ENCODE results near the gene PAK4. TPM values are rescaled to one million over a fixed set of nuclear protein-coding genes. Genes with fewer than 3 reads are reported as not detected.
"Not testable (repeated sequence)": the region's sequence is repeated elsewhere in the genome, so short reads cannot be mapped to it uniquely, and the experiment has no call there.

Gene PAK4
- total RNA-seq, 1 donor, result 9.0 TPM

- no peak for DNase-seq (ENCODE audit: low read depth)
- H3K4me3 ChIP-seq (ENCODE audit: low read depth, low read length), result no peak overlapping the region
- no peak for TF ChIP-seq CTCF (IDR thresholded peaks at IDR 0.05; ENCODE audit: insufficient read depth, low read length)
Observed at GRCh38 chr19:39207293-39207836, 81.8 kb downstream of the PAK4 start.

- no peak for TF ChIP-seq CTCF (IDR thresholded peaks at IDR 0.05; ENCODE audit: insufficient read depth, low read length)
- H3K4me3 ChIP-seq (ENCODE audit: low read depth, low read length), result no peak overlapping the region
- DNase-seq (ENCODE audit: low read depth), result no peak
Observed at GRCh38 chr19:39208175-39208795, 82.7 kb downstream of the PAK4 start.

DNA sequence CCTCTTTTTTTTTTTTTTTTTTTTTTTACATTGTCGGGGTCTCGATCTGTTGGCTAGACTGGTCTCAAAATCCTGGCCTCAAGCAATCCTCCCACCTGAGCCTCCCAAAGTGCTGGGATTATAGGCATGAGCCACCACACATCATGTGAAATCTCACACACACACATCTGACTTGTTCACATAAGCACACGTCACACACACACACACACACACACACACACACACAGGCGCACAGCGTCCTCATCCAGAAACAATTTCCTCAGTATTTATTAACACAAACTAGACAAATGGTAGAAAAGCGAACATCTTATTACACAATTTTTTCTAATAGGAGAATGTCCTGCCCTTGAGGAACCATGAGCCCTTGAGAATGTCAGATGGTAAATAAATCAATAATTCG lies 83.6 kb downstream of the PAK4 start:
- TF ChIP-seq CTCF (IDR thresholded peaks at IDR 0.05; ENCODE audit: insufficient read depth, low read length), result no peak
- no peak overlapping the region for H3K4me3 ChIP-seq (ENCODE audit: low read depth, low read length)
- DNase-seq (ENCODE audit: low read depth), result no peak

DNA sequence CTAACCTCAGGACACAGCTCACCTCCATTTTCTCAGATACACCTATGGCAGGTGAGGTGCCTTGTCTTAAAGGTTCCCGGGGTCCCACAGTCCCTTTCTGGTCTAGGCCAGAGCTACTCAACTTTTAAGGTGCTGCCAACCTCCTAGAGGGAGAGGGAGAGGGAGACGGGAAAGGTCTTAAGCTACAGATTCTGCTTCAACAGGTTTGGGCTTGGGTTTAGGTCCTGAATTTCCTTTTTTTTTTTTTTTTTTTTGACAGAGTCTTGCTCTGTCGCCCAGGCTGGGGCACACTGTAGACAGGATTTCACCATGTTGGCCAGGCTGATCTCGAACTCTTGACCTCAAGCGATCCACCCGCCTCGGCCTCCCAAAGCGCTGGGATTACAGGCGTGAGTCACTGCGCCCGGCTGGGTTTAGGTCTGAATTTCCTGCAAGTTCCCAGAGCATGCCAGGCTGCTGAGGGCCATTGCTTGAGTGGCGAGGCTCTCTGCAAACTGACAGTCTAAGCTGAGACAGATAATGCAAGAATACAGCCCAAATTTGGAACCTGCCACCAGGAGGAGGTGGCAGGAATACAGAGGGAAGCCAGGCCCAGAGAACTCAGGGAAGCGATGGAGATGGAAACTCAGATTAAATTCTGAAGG lies 86.3 kb downstream of the PAK4 start:
- TF ChIP-seq CTCF (IDR thresholded peaks at IDR 0.05; ENCODE audit: insufficient read depth, low read length), result no peak
- no peak for DNase-seq (ENCODE audit: low read depth)
- no peak overlapping the region for H3K4me3 ChIP-seq (ENCODE audit: low read depth, low read length)

DNA sequence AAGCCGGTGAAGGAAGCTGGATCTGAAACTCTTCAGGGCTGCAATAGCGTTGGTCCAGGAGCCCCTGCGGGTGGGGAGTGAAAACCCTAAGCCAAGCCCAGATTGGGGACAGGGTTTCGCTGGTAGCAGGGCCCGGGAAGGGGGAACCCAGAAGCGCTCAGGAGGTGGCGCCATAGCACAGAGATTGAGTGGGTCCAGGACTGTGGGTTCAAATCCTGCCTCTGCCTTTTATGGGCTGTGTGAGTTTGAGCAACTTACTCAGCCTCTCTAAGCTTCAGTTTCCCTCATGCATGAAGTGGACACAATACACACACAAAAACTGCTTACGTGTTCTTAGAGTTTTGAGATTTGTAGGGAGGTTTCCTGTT lies 86.8 kb downstream of the PAK4 start:
- no peak overlapping the region for H3K4me3 ChIP-seq (ENCODE audit: low read depth, low read length)
- peak; percentile 10 for DNase-seq (ENCODE audit: low read depth)
- TF ChIP-seq CTCF (IDR thresholded peaks at IDR 0.05; ENCODE audit: insufficient read depth, low read length), result peak; percentile 23

DNA sequence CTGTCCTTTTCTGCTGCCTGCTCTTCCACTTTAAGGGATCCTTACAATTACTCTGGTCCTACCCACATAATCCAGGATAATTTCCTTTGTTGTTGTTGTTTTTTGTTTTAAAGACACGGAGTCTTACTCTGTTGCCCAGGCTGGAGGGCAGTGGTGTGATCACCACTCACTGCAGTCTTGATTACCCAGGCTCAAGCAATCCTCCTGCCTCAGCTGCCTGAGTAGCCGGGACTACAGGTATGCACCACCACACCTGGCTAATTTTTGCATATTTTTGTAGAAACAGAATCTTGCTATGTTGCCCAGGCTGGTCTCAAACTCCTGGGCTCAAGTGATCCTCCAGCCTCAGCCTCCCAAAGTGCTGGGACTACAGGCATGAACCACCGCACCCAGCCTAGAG lies 89.7 kb downstream of the PAK4 start:
- not testable (repeated sequence) for H3K4me3 ChIP-seq (ENCODE audit: low read depth, low read length); DNase-seq (ENCODE audit: low read depth)

DNA sequence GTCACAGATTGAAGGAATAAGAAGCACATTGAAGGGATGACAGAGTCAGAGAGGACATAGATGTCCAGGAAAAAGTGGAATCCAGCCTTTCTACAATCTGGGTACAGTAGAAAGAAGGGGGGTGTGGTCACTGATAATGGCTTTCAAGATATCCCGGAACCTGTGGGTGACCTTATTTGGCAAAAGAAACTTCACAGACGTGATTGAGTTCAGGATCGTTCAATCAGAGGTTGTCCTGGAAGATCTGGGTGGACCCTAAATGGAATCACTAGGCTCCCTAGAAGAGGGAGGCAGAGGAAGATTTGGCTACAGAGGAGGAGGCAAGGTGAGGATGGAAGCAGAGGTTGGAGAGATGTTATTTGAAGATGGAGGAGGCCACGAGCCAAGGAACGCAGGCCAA lies 91.5 kb downstream of the PAK4 start:
- no peak overlapping the region for H3K4me3 ChIP-seq (ENCODE audit: low read depth, low read length)
- no peak for TF ChIP-seq CTCF (IDR thresholded peaks at IDR 0.05; ENCODE audit: insufficient read depth, low read length)
- no peak for DNase-seq (ENCODE audit: low read depth)

Data from fibroblast of the aortic adventitia (primary cell).